ENCODE measurements around the gene TP53BP1.
"Not testable (repeated sequence)": the region's sequence is repeated elsewhere in the genome, so short reads cannot be mapped to it uniquely, and the experiment has no call there.

Gene TP53BP1

GRCh38 chr15:43403616-43404015 lies 89.3 kb downstream of the TP53BP1 start:
- TF ChIP-seq CTCF (IDR thresholded peaks at IDR 0.05): no peak
- H3K27ac ChIP-seq: no peak overlapping the region
- no peak overlapping the region for H3K4me3 ChIP-seq
- DNase-seq (ENCODE audit: low spot score): no peak

GRCh38 chr15:43402255-43402654 lies 90.7 kb downstream of the TP53BP1 start:
- DNase-seq (ENCODE audit: low spot score): no peak
- TF ChIP-seq CTCF (IDR thresholded peaks at IDR 0.05): no peak
- Histone ChIP-seq H3K27ac (no peak overlapping the region), H3K4me3 (no peak overlapping the region)

GRCh38 chr15:43393592-43393991 lies 99.4 kb downstream of the TP53BP1 start:
- not testable (repeated sequence) for H3K4me3 ChIP-seq; DNase-seq (ENCODE audit: low spot score); H3K27ac ChIP-seq

DNA sequence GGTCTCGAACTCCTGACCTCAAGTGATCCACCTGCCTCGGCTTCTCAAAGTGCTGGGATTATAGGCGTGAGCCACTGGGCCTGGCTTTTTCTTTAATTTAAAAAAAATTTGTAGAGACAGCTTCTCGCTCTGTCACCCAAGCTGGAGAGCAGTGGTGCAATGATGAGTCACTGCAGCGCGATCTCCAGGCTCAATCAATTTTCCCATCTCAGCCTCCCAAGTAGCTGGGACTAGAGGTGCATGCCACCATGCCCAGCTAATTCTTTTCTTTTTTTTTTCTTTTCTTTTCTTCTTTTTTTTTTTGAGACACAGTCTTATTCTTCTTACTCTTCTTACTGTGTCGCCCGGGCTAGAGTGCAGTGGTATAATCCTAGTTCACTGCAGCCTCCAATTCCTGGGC lies 102.2 kb downstream of the TP53BP1 start:
- no peak for DNase-seq (ENCODE audit: low spot score)
- no peak overlapping the region for H3K4me3 ChIP-seq

DNA sequence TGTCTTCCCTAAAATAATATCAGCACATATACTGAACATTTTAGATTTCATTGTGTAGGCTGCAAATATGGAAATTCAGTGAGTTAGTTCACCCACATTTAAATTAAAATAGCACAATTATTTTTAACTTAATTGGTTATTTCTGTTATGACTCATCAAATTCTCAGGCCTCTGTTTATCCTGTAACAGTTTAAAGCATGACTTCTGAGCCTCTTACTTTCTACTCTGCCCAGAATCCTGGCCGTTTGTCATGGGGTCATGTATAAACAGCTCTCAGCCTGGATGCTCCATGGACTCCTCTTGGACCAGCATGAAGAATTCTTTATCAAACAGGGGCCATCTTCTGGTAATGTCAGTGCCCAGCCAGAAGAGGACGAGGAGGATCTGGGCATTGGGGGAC lies 109.9 kb downstream of the TP53BP1 start:
- TF ChIP-seq CTCF (IDR thresholded peaks at IDR 0.05): no peak
- no peak overlapping the region for H3K4me3 ChIP-seq
- no peak overlapping the region for H3K27ac ChIP-seq
- DNase-seq (ENCODE audit: low spot score): no peak

More for the DNA sequence above, 102.2 kb downstream of the TP53BP1 start:
- no peak for TF ChIP-seq CTCF (IDR thresholded peaks at IDR 0.05)
- H3K27ac ChIP-seq: no peak overlapping the region

DNA sequence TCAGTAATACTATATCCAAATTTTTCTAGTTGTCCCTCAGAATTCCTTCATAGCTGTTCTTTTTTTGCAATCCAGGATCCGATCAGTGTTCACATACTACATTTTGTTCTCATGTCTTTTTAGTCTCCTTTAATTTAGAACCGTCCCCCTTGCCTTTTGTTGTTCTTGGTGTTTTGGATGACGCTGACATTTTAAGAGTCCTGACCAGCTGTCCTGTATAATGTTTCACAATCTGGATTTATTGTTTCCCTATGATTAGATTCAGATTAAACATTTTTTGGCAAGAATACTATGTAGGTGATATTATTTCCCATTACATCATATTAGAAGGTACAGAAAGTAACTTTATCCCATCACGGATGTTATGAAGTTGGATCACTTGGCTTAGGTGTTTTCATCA lies 110.6 kb downstream of the TP53BP1 start:
- no peak for TF ChIP-seq CTCF (IDR thresholded peaks at IDR 0.05)
- DNase-seq (ENCODE audit: low spot score): no peak
- H3K4me3 ChIP-seq: no peak overlapping the region
- H3K27ac ChIP-seq: no peak overlapping the region

DNA sequence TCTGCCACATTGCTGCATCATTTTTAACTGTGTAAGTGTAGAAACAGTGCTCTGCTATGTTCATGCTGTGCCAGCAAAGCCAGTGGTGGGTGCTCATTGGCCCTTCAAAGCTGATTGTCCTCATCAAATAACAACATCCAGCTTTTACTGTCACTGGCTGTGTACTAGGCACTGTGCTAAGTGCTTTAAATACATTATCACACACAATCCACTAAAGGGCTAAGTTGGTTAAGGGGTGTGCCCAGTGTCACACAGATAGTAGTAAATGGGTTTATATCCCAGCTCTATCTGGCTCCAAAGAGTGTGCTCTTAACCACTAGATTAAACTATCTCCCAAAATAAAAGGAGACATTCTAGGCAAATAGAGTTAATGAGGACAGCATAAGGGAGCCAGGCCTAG lies 114.4 kb downstream of the TP53BP1 start:
- Histone ChIP-seq H3K4me3 (no peak overlapping the region), H3K27ac (no peak overlapping the region)
- TF ChIP-seq CTCF (IDR thresholded peaks at IDR 0.05): no peak
- no peak for DNase-seq (ENCODE audit: low spot score)
